ENCODE data around the gene WDR53. TPM values are rescaled to one million over a fixed set of nuclear protein-coding genes. Genes with fewer than 3 reads are reported as not detected.

WDR53 gene
- total RNA-seq, 4 donors from 2014 or later, result 0.26 to 10.6 (median 8.8) TPM

GRCh38 chr3:196518966-196519717, 49.2 kb downstream of the WDR53 start:
- no peak overlapping the region for H3K27ac ChIP-seq
- no peaks in the 10 kb centered on the region for H3K36me3 ChIP-seq
- H3K27me3 ChIP-seq, result no peaks in the 10 kb centered on the region
- H3K9me3 ChIP-seq, result peaks cover 0 to 23% of the 10 kb centered on the region in 2 donors
- H3K4me1 ChIP-seq, result no peaks in the 10 kb centered on the region
- no peak overlapping the region for H3K4me3 ChIP-seq
- DNase-seq, result peak in 1 of 2 donors; percentile 25
- peak in 3 of 4 experiments; percentile 35 to 55 (median 39) for TF ChIP-seq CTCF (IDR thresholded peaks at IDR 0.05)
- no peak for TF ChIP-seq POLR2A (IDR thresholded peaks at IDR 0.05)
- intact Hi-C loops (cut with DNase I; ENCODE audit: low total_unique reads), result no loop called here

DNA sequence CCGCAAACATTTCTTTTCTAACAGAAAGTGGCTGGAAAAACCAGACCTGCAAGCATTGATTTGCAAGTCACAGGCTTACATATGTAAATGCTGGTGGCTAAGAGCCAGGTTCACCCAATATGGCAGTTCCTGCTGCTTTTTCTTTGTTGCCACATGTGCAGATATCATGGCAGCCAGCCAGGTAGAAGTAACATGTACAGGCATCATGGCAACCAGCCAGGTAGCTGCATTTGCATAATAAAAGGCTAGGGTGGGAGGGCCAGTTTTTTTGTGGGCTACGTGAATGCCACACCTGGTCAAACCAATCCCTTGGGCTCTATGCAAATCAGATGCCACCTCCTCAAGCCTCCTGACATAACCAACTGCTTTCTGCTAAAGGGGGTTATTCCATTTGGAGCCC, 50.4 kb downstream of the WDR53 start:
- no peaks in the 10 kb centered on the region for H3K36me3 ChIP-seq
- H3K27ac ChIP-seq, result no peak overlapping the region
- no peaks in the 10 kb centered on the region for H3K27me3 ChIP-seq
- H3K4me1 ChIP-seq, result no peaks in the 10 kb centered on the region
- intact Hi-C loops (cut with DNase I; ENCODE audit: low total_unique reads), result no loop called here
- TF ChIP-seq POLR2A (IDR thresholded peaks at IDR 0.05) (no peak), CTCF (IDR thresholded peaks at IDR 0.05) (no peak)
- peaks cover 0 to 23% of the 10 kb centered on the region in 2 donors for H3K9me3 ChIP-seq
- no peak for DNase-seq
- no peak overlapping the region for H3K4me3 ChIP-seq

DNA sequence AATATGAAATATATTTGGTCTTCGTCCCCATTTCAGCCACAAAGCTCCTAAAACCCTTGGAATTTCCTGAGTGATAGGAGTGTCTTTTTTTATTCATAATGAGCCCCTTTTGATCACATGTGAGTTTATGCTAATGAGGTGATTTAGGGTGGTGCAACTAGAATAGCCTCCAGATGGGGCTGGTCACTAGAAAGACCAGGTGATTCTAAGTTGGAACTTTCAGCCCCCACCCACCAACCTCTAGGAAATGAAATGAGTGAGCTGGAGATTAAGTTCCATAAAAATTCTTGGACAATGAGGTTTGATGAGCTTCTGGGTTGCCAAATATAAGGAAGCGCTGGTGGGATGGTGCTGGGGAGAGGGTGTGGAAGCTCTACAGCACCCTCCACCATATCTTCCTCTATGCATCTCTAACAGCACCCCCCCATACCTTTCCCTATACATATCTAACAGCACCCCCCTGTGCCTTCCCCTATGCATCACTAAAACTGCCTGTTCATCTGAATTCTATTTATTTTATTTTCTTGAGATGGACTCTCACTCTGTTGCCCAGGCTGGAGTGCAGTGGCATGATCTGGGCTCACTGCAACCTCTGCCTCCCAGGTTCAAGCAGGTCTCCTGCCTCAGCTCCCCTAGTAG, 51.1 kb downstream of the WDR53 start:
- peaks cover 0 to 23% of the 10 kb centered on the region in 2 donors for H3K9me3 ChIP-seq
- no peak overlapping the region for H3K4me3 ChIP-seq
- TF ChIP-seq POLR2A (IDR thresholded peaks at IDR 0.05) (no peak), CTCF (IDR thresholded peaks at IDR 0.05) (no peak)
- no peaks in the 10 kb centered on the region for H3K27me3 ChIP-seq
- H3K27ac ChIP-seq, result no peak overlapping the region
- intact Hi-C loops (cut with DNase I; ENCODE audit: low total_unique reads), result no loop called here
- no peaks in the 10 kb centered on the region for H3K36me3 ChIP-seq
- H3K4me1 ChIP-seq, result no peaks in the 10 kb centered on the region
- DNase-seq, result no peak

DNA sequence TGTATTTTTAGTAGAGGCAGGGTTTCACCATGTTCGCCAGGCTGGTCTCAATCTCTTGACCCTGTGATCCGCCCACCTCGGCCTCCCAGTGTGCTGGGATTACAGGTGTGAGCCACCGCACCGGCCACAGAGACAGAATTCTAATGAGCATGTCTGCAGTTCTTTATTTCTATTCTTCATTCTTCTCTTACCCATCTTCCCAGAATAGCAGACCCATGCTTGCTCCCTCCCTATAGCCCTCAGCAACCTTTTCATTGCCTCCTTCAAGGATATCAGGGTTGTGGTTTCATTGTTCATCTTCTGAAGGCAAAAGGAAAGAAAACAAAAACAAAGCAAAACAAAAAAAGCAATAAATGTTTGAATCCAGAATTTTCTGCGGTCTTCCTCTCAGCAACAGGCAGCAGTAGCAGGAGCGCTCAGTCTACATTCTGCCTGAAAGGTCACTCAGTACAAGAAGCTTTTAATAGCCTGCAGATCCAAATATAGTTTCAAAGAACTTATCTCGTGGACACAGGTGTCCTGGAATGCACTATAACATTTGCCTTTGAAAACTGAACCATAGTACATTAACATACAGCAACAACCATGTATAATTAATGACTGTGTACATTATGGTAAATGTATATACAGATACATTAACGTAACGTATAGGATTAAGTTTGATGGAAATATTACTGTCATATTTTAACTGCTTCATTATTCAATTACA, 53.3 kb downstream of the WDR53 start, which contains the start of gene SMCO1:
SMCO1 (minus strand) TSS at position 434 of the 709 bp plus-strand sequence; CDS start at position 297, 137 bp downstream.
- intact Hi-C loops (cut with DNase I; ENCODE audit: low total_unique reads), result no loop called here
- no peak within 1 kb of the TSS for H3K4me3 ChIP-seq
- TF ChIP-seq POLR2A (IDR thresholded peaks at IDR 0.05) (no peak), CTCF (IDR thresholded peaks at IDR 0.05) (no peak)
- no peaks in the 10 kb centered on the region for H3K36me3 ChIP-seq
- DNase-seq, result no peak
- H3K9me3 ChIP-seq, result peaks cover 0 to 16% of the 10 kb centered on the region in 2 donors
- H3K27ac ChIP-seq, result no peak within 1 kb of the TSS
- H3K27me3 ChIP-seq, result no peaks in the 10 kb centered on the region
- no peaks in the 10 kb centered on the region for H3K4me1 ChIP-seq

DNA sequence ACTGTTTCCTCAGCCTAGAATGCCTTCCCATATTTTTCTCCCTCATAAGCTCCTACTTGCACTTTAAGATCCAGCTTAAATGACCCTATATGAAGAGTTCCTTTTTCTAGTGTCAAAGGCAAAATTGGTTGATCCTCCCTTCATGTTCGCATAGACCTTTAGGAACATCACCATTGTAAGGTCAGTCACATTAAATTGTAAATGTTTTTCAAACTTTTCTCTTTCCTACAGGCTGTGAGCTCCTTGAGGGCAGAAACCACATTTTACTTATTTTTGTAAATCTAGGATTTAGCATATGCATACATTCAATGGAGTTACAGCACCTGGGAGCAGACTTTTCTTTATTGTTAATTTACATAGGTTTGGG, 54.0 kb downstream of the WDR53 start:
- TF ChIP-seq POLR2A (IDR thresholded peaks at IDR 0.05) (no peak), CTCF (IDR thresholded peaks at IDR 0.05) (no peak)
- intact Hi-C loops (cut with DNase I; ENCODE audit: low total_unique reads), result no loop called here
- no peak overlapping the region for H3K27ac ChIP-seq
- H3K9me3 ChIP-seq, result peaks cover 0 to 9% of the 10 kb centered on the region in 2 donors
- no peak overlapping the region for H3K4me3 ChIP-seq
- no peak for DNase-seq
- H3K27me3 ChIP-seq, result no peaks in the 10 kb centered on the region
- H3K36me3 ChIP-seq, result no peaks in the 10 kb centered on the region
- H3K4me1 ChIP-seq, result no peaks in the 10 kb centered on the region

Measured in uterus (tissue), 4 donors.